Body of pancreas (tissue), 4 donors: ENCODE data around the gene AFG3L2. TPM values are rescaled to one million over a fixed set of nuclear protein-coding genes. Genes with fewer than 3 reads are reported as not detected.

Source experiments
- ATAC-seq: fragments of 150-250 bp; one replicate; pipeline ENCODE4 v1.9.1; 2016
- DNase-seq, 4 donors: peaks; one replicate each; pipeline ENCODE4 v3.0.0-alpha.2; 2019
- H3K27ac ChIP-seq, 4 donors: fragments of 200-600 bp; sonication (generic); 1 replicate in 3 of 4; 2 replicates in 1 of 4; pipeline versions ENCODE4 v1.5.1 to v1.6.1; 2016 to 2019; ENCODE audit warnings: mild to moderate bottlenecking in 1 of 4, mixed read lengths in 1 of 4, moderate library complexity in 1 of 4
- H3K27me3 ChIP-seq, 2 donors: fragments of 200-600 bp; sonication (generic); one replicate each; pipeline ENCODE4 v1.6.0; 2016; ENCODE audit warnings: mild to moderate bottlenecking in 1 of 2
- H3K36me3 ChIP-seq, 2 donors: fragments of 200-600 bp; sonication (generic); replicated peaks in 1 of 2; 2 replicates each; pipeline ENCODE4 v1.5.1; 2016; ENCODE audit warnings: low read depth in 2 of 2; ENCODE audit not compliant: insufficient read depth in 1 of 2
- H3K4me1 ChIP-seq: fragments of 200-600 bp; sonication (generic); one replicate; pipeline ENCODE4 v1.6.0; 2016
- H3K4me3 ChIP-seq, 2 donors: fragments of 200-600 bp; sonication (generic); 1 replicate in 1 of 2; 2 replicates in 1 of 2; pipeline ENCODE4 v1.5.1; 2016 to 2019
- H3K9me3 ChIP-seq, 3 donors: fragments of 200-600 bp; sonication (generic); 1 replicate in 2 of 3; 2 replicates in 1 of 3; pipeline ENCODE4 v1.5.1; 2016
- CTCF ChIP-seq, 7 experiments: fragments of 450-650 bp in 4 of 7; fragments of 200-600 bp in 3 of 7; sonication (generic) in 3 of 7; IDR thresholded peaks; one replicate each; pipeline ENCODE4 v1.5.1; 2016 to 2019; ENCODE audit warnings: antibody characterized with exemption in 7 of 7
- POLR2A ChIP-seq, 3 donors: fragments of 450-650 bp; IDR thresholded peaks; one replicate each; pipeline ENCODE4 v1.6.1; 2016; ENCODE audit warnings: antibody characterized with exemption in 3 of 3, mild to moderate bottlenecking in 2 of 3
- WGBS, 2 donors: methylation state at CpG; one replicate each; pipeline ENCODE4 v1.1.5; 2017; 5-methylcytosine and 5-hydroxymethylcytosine counted together
- intact Hi-C: fragments of 100-400 bp; cut with DNase I; formaldehyde crosslinking; loops from one replicate; pipeline ENCODE4 v1.15.1; 2023
- total RNA-seq, 2 donors: library from RNA; depleted of rRNA; stranded (reverse); fragments of >200 nt; gene quantifications; one replicate each; pipeline ENCODE4 v1.1.0, GENCODE V29; 2016

The AFG3L2 gene
- total RNA-seq, 2 donors from 2014 or later, result 30.4 to 33.6 TPM

DNA sequence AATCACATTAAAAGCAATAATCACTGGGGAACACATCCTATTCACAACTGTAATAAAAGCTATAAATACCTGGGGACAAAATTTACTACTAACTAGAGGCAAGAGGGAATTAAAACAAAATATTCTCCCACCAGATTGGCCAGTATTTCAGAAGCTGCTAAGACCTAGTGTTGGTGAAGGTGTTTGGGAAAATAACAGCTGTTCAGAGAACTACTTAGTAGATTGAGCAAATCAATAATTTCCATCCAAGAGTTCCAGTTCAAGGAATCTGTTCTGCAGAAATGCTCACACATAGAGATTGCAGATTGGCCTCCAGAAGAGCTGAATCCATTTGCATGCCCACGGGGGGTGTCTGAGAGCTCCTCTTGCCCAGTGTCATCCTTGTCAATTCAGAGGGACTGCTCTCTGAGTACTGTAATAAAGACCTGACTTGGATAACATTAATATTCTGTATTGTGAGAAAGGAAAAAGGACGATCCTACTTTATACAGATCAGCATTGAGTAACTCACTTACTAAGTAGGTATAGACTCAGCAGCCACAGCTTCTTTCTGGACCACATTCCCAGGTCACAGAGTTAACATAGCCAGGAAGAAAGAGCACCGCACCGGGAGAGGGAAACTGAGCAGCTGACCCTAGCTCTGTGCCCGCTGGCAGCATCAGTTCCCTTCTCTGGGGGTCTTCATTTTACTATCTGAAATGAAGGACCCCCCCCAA lies 63.3 kb downstream of the AFG3L2 start:
- TF ChIP-seq POLR2A (IDR thresholded peaks at IDR 0.05), result no peak
- TF ChIP-seq CTCF (IDR thresholded peaks at IDR 0.05), result no peak
- Histone ChIP-seq H3K27ac (peak overlapping the region; percentile 47 to 90 (median 80)), H3K36me3 (peaks cover 0 to 3% of the 10 kb centered on the region in 2 donors), H3K4me3 (no peak overlapping the region), H3K4me1 (peaks cover 64% of the 10 kb centered on the region), H3K27me3 (no peaks in the 10 kb centered on the region), H3K9me3 (no peaks in the 10 kb centered on the region)
- WGBS, 2 donors, result 29 to 42% methylated on average over 5 of the region's 5 CpGs
- intact Hi-C loops, result no loop called here
- ATAC-seq (peak; percentile 58), DNase-seq (no peak)

- H3K4me1 ChIP-seq, result peaks cover 60% of the 10 kb centered on the region
- ATAC-seq (peak; percentile 50), DNase-seq (no peak)
- no peaks in the 10 kb centered on the region for H3K9me3 ChIP-seq
- TF ChIP-seq CTCF (IDR thresholded peaks at IDR 0.05) (no peak), POLR2A (IDR thresholded peaks at IDR 0.05) (peak in 1 of 3 donors; percentile 39)
- no peak overlapping the region for H3K4me3 ChIP-seq
- peak overlapping the region; percentile 47 to 90 (median 80) for H3K27ac ChIP-seq
- intact Hi-C loops, result no loop called here
- no peaks in the 10 kb centered on the region for H3K27me3 ChIP-seq
- H3K36me3 ChIP-seq, result peaks cover 0 to 3% of the 10 kb centered on the region in 2 donors
Measured at GRCh38 chr18:12312976-12313375, 64.1 kb downstream of the AFG3L2 start.

GRCh38 chr18:12310762-12311161 lies 66.3 kb downstream of the AFG3L2 start:
- Histone ChIP-seq H3K9me3 (no peaks in the 10 kb centered on the region), H3K27me3 (no peaks in the 10 kb centered on the region), H3K4me3 (no peak overlapping the region), H3K36me3 (peaks cover 0 to 3% of the 10 kb centered on the region in 2 donors), H3K27ac (peak overlapping the region in 2 of 4 donors; percentile 91 to 94), H3K4me1 (peaks cover 55% of the 10 kb centered on the region)
- DNase-seq (no peak), ATAC-seq (no peak)
- intact Hi-C loops, result no loop called here
- TF ChIP-seq CTCF (IDR thresholded peaks at IDR 0.05) (no peak), POLR2A (IDR thresholded peaks at IDR 0.05) (no peak)
- WGBS, 2 donors, result 96 to 99% methylated on average over 6 of the region's 6 CpGs

- 12 to 17% methylated on average over 7 of the region's 7 CpGs for WGBS, 2 donors
- intact Hi-C loops, result no loop called here
Measured at GRCh38 chr18:12309683-12310198, 67.3 kb downstream of the AFG3L2 start.

More at GRCh38 chr18:12309683-12310198, 67.3 kb downstream of the AFG3L2 start:
- no peak for DNase-seq
- peaks cover 50% of the 10 kb centered on the region for H3K4me1 ChIP-seq
- H3K36me3 ChIP-seq, result peaks cover 0 to 3% of the 10 kb centered on the region in 2 donors
- H3K27ac ChIP-seq, result peak overlapping the region; percentile 4 to 94 (median 78)
- H3K27me3 ChIP-seq, result no peaks in the 10 kb centered on the region
- ATAC-seq, result no peak
- no peaks in the 10 kb centered on the region for H3K9me3 ChIP-seq
- TF ChIP-seq CTCF (IDR thresholded peaks at IDR 0.05), result no peak
- TF ChIP-seq POLR2A (IDR thresholded peaks at IDR 0.05), result peak in 1 of 3 donors; percentile 9
- H3K4me3 ChIP-seq, result no peak overlapping the region
